ENCODE data around the gene PPP2R5C. TPM values are rescaled to one million over a fixed set of nuclear protein-coding genes. Genes with fewer than 3 reads are reported as not detected.

PPP2R5C gene
- total RNA-seq, 1 experiment from 2014 or later = 93.0 TPM

GRCh38 chr14:101821528-101821927, 60.0 kb downstream of the PPP2R5C start:
- Histone ChIP-seq H3K23me2 (ENCODE audit: insufficient read length, low read depth, low read length, poor library complexity, severe bottlenecking) (no peaks in the 10 kb centered on the region), H3T11ph (ENCODE audit: low read length) (no peak overlapping the region), H2BK5ac (ENCODE audit: insufficient read length, low read length) (no peak overlapping the region), H4K20me1 (ENCODE audit: control insufficient read depth, insufficient read depth, insufficient read length) (no peaks in the 10 kb centered on the region), H3K27ac (ENCODE audit: insufficient read length, low read depth, low read length) (no peak overlapping the region), H2BK15ac (ENCODE audit: low read depth, low read length) (no peak overlapping the region), H3K14ac (ENCODE audit: insufficient read depth, low read length) (no peak overlapping the region), H2AK5ac (ENCODE audit: insufficient read length, low read length) (no peak overlapping the region), H4K91ac (ENCODE audit: insufficient read length, low read depth, low read length) (no peak overlapping the region), H3K4me1 (ENCODE audit: insufficient read depth, low read length) (no peaks in the 10 kb centered on the region), H4K5ac (ENCODE audit: insufficient read length, low read depth, low read length) (no peak overlapping the region), H3K79me2 (ENCODE audit: insufficient read depth, low read length) (peaks cover 11% of the 10 kb centered on the region; the same call in 1 of the 2 replicates), H4K8ac (replicated peaks; ENCODE audit: insufficient read length, low read depth, low read length) (no peak overlapping the region), H3K23ac (ENCODE audit: insufficient read length, low read depth, low read length) (no peak overlapping the region), H2BK20ac (ENCODE audit: low read depth, low read length, poor library complexity, severe bottlenecking) (no peak overlapping the region), H2AFZ (ENCODE audit: low read length) (no peak overlapping the region), H2BK120ac (ENCODE audit: low read depth, low read length, poor library complexity, severe bottlenecking) (no peak overlapping the region), H3K56ac (ENCODE audit: insufficient read length, low read depth, low read length) (no peak overlapping the region), H3K27me3 (ENCODE audit: insufficient read depth, low read length) (no peaks in the 10 kb centered on the region), H3K4me2 (ENCODE audit: insufficient read depth, insufficient read length, low read length) (no peak overlapping the region), H3K4ac (ENCODE audit: low read depth, low read length) (no peak overlapping the region), H2BK12ac (ENCODE audit: insufficient read length, low read depth, low read length) (no peak overlapping the region), H3K79me1 (ENCODE audit: insufficient read depth, low read depth, low read length, poor library complexity, severe bottlenecking) (peaks cover 14% of the 10 kb centered on the region), H3K9me3 (ENCODE audit: control insufficient read depth, low read depth, low read length) (no peaks in the 10 kb centered on the region), H3K18ac (ENCODE audit: insufficient read length, low read depth, low read length) (no peak overlapping the region), H3K9ac (ENCODE audit: extremely low read depth, insufficient read length, low read length) (no peak overlapping the region)
- Mint-ChIP-seq H3K4me1 (no peaks in the 10 kb centered on the region), H3K27ac (no peak overlapping the region), H3K36me3 (ENCODE audit: insufficient read depth in 1 of 3, low read depth in 3 of 3) (peaks cover 10 to 18% (median 14%) of the 10 kb centered on the region in 3 experiments; a peak in 5 of 7 replicates), H3K4me3 (no peak overlapping the region), H3K27me3 (ENCODE audit: low read depth) (no peaks in the 10 kb centered on the region), H3K9me3 (peaks cover 0 to 3% of the 10 kb centered on the region in 2 experiments; a peak in 1 of 5 replicates)
- no peak for DNase-seq
- no peak for TF ChIP-seq CTCF (conservative IDR thresholded peaks at IDR 0.05)
- WGBS (ENCODE audit: extremely low coverage, insufficient read length, low lambda C conversion rate) = no CpG with 5 or more reads among the region's 11 CpGs
